Stimulated activated CD4-positive, alpha-beta T cell treated with anti-CD3 and anti-CD28 coated beads, Interleukin-12 subunit alpha, Interleukin-12 subunit beta, amount 100 ng/mL, for 4 hours (primary cell): ENCODE measurements around the gene NRROS.
A peak's percentile ranks its signal among the peaks of the same experiment; 100 is the strongest.
"Not testable (repeated sequence)": the region's sequence is repeated elsewhere in the genome, so short reads cannot be mapped to it uniquely, and the experiment has no call there.

Experiments
- DNase-seq: peaks from one replicate; pipeline ENCODE4 v3.0.0-alpha.2; 2020

NRROS gene

DNA sequence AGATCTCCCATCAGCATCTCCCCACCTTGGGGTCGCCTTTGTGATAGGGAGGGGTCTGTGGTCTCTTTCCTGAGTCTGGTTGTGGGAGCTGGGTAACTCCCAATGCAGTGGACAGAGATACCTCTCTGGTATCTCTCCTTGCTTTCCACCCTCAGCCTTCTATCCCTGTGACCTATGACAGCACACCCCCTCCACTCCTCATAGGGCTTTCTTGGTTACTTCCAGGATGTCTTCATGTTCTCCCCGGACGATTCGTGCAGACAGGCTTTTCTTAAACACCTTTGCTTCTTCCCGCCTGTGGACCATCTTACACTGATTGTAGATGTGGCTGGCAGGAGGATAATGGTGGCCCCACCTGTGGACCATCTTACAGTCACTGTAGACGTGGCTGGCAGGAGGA lies 14.2 kb upstream of the NRROS start:
- no peak for DNase-seq

DNA sequence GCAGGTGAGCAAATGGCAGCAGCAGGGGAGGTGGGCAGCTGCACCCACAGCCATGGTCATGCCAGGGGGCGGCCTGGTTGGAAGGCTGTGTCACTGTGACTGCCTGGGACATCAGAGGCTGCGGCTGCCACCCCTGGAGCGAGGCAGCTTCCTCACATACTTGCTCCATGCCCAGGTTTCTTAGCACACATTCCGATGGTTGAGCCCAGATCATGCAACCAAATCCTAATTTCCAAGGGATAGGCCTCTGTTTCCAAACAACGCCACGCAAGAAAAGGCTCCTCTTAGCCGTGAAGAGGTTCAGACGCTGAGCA lies 11.6 kb upstream of the NRROS start:
- DNase-seq: no peak

DNA sequence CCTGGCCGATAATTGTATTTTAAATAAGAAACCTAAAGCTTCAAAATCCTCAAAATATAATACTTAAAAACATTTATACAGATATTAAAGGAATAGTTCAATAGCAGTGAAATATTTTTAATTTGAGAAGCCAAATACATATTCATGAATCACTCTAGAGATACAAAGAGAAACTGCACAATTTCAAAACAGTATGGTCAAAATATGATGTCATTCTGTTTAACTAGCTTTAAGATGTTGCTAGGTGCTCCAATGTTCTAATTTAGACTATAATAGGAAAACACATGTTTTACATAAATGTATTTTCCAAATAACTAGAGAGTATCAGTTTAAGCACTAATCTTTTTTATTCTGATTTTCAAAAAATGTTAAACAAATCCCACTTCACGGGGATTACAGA lies 10.3 kb upstream of the NRROS start:
- DNase-seq: no peak

DNA sequence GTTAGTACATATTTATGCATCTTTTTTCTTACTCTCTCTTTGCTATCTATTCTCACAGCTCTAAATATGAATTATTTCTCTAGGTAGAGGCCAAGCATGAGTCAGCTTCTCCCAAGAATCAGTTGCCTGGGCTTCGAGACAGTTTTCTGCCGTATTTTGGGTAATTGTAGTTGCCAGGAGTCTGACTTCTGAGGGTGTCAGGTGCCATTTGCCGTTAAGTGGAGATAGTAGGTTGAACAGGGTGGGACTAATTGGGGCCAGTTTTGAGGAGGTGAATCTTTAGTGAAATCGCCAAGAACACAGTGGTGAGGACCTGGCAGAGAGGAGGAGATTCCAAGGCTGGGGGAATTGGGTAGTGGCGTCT lies 7.8 kb upstream of the NRROS start:
- DNase-seq: no peak

DNA sequence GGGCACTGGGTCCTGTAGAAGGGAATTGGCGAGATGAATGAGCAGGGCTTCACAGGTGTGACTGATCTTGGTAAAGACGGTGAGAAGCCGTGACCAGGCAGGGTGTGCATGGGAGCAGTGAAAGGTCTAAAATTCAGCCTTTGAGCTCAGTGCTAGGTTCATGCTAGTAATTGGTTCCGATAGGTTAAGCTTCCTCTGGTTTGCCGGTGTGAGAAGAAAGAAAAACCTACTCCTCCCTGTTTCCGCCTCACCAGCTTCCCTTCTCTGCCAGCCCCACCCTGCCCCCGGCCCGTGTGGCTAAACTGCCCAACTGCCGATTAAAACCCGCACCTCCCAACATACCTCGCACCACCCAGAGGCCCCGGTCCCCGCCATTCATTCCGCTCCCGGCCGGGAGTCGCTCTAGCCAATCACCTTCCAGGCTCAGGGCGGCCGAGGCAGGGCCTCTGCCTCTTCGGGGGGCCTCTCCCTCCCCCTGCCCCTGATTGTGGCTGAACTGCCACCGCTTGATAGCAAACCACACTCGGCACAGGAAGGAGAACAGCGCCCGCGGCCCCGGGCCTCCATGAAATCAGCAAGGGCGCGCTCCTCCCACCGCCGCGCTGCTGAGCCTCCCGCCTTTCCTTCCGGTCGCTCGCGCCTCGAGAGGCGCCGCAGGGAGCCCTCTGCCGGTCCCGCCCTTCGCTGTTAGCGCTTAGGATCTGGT lies 7.3 kb upstream of the NRROS start:
- peak; percentile 79 for DNase-seq

DNA sequence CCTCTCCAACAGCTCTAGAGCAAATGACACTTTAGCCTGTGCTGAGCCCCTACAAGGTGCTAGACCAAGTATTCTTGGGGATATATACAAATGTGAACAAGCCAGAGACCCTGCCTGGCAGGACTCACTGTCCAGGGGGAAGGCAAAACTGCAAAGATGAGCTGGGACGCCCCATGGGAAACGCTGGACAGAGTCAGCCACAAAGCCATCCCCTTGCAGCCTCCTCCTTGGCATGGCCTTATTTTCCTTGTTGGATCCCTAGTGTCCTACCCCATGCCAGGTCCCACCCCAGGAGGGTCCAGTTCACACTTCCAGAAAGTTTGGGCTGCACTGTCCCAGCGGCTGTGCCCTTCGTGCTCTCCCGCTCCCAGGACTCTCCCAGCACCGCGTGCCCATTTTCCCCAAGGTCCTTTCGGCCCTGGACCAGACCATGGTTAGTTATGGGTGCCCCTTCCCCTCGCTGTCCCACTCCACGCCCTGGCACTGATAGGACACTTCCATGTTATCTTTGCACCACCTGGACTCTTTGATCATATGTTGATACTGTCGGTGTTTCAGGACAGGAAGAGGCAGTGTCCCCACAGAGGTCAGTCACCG lies 5.8 kb upstream of the NRROS start:
- DNase-seq: no peak

DNA sequence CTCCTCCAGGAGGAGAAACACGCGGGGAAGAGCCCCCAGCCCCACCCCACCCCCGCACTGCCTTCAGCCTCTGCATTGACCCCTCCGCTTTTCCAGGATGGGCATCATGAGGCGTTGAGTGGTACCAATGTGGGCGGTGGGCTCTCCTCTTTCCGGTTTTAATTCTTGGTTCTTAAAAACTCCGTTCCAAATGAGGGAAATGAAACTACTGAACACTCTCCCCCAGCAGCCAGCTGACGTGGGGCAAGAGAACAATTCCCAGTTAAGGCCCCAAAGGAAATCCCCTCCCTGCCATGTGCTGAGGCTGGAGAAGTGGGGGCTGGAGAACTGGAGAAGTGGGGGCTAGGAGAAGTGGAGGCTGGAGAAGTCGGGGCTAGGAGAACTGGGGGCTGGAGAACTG lies 5.3 kb upstream of the NRROS start:
- DNase-seq: no peak

DNA sequence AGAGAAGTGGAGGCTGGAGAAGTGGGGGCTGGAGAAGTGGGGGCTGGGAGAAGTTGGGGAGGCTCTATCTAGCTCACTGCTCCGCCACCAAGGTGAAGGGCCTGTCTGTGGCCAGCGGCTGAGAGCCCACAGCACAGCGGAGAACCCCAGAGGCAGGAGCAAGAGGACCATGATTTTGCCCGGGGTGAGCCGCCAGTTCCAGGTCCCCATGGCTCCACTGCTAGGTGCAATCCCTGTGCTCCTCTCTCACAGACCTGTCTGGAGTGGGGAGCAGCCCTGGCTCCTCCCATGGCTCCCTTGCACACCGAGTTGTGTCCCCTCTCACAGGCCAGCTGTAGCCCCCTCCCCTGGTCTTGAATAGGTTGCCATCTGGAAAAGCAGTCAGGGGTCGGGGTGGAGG lies 4.7 kb upstream of the NRROS start:
- DNase-seq: no peak

DNA sequence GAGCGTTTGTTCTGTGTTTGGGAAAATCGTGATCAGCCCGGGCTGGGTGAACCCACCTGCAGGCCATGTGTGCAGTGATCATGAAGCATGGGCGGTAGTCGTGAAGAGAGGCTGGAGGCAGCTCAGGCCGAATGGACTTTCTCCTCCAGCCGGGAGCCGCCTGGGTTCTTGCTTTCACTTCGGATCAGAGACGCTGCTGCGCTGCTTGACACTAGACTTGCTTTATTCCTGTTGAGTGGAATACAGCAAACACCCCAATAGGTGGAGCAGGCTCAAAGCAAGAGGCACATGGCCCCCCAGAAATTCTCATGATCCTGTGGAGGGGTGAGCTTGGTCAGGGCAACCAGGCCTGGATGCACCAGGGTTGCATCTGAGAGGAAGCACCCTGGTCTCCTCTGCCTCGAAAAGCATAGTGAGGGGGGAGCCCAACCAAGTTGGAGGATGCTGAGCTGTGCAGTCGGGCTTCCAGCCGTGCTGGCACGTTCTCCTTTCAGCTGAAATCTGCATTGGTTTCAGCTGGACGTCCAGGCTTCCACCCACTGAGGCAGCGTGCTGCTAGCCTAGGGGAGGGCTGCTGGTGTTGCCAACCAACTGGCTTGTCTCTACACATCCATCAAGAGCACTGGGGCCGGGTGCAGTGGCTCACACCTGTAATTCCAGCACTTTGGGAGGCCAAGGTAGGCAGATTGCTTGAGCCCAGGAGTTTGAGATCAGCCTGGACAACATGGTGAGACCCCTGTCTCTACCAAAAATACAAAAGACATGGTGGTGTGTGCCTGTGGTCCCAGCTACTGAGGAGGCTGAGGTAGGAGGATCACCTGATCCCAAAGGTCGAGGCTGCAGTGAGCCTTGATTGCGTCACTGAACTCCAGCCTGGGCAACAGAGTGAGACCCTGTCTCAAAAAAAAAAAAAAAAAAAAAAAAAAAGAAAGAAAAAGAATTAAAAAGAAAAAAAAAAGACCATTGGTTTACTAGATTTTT lies 2.8 kb upstream of the NRROS start:
- DNase-seq: no peak

DNA sequence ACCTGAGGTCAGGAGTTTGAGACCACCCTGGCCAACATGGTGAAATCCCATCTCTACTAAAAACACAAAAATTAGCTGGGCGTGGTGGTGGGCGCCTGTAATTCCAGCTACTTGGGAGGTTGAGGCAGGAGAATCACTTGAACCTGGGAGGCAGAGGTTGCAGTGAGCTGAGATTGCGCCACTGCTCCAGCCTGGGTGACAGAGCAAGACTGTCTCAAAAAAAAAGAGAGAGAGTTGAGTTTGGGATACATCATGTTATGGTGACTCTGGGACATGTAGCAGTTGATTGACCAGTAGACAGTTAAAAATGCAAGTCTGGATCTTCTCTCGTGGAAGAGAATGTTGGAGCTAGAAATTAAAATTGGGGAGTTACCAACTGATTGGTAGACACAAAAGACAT lies 1.6 kb upstream of the NRROS start:
- not testable (repeated sequence) for DNase-seq

DNA sequence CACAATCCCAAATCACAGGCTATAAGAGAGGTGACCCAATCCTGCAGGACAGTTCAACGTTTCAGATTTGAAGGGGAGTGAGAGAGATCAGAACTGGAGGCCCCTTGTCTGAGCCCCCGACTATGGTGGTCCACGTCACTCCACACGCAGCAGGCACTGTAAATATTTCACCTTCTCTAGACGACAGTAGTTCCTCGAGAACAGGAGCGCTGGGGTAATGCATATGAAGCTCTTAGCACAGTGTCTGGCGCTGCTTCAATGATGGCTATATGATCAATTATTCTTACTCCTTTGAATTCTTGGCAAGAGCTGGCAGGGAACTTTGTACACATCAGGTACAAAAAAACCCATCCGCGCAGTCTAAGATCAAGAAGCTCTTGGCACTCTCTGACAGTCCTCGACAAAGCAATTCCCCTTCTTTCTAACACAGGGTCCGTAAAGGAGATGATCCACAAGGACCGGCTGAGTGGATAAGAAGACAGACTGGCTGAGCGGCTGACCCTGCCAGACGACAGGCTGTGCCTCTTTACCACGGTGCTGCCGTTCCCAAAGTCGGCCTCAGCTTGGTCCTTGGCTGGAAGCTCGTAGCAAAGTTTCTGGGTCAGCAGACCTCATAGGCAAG lies 522 bp upstream of the NRROS start:
- DNase-seq: no peak

DNA sequence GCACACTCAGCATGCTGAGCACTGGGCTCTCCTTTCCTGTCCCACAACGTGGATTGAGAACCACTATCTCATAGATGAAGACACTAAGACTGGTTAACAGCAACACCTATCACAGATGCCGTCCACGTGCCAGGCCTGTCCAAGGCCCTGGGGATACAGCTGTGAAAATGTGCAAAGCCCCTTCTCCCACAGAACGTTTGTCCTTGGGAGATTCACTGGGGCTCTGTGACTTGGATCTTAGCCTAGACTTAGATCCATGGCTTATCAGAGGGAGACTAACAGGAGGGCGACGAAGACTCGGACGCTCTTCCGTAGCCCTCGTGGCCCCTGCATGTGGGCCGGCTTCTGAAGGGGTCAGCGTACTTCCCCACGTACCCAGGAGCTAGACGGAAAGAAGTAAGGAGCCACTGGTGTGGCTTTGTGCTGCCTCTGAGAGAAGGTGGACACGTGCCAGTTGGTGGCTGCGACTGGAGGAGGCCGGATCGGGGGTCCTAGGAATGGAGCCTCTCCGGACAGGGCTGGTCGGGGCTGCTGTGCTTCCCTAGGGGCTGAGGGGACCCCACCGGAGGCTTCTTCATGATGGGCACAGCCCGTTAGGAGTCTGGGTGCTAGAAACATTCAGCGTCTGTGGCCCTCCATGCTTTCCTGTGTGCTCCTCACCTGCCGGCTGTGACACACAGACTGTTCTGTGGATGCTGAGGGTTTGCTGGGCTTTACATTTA lies 964 bp downstream of the NRROS start:
- no peak for DNase-seq

DNA sequence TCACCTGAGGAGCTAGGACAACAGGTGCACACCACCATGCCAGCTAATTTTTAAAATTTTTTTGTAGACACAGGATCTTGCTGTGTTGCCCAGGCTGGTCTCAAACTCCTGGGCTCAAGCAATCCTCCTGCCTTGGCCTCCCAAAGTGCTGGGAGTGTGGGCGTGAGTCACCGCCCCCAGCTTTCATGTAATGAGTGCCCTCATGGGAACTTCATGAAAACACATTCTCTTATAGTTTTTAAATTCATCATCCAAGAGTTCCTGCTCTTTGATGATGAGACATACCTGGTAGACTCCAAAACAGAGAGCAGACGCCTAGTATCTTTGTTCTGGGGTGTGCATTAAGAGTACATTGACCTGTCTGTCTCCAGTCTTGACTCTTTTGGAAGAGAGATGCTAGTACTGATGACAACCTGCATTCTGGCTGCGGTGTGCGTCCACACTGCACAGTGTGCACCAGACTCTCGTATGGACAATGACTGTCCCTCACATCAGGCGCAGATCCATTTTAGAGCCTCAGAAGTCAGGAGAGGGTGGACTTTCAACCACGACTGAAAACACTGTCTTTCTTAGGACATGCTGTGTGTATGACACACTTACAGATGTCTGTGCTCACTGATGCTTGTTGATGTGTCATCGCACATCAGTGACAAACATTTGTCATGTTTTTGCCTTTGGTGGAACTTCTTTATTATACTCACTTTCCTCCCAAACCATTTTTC lies 2.0 kb downstream of the NRROS start:
- DNase-seq: no peak

DNA sequence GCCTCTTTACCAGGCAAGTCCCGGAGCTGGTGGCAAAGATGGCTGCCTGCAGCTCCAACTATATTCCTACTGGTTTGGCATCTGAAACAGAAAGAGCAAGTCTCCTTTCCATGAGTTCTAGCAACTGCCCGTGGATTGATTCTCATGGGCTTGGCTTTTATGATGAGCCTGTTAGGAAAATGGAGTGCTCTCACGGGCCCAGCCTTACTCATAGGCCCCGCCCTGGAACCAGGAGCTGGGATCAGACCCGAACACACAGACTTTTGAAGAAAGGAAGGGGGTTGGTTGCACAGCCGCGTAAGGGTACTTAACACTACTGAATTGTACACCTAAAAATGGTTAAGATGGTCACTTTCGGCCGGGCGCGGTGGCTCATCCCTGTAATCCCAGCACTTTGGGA lies 2.9 kb downstream of the NRROS start:
- DNase-seq: no peak

DNA sequence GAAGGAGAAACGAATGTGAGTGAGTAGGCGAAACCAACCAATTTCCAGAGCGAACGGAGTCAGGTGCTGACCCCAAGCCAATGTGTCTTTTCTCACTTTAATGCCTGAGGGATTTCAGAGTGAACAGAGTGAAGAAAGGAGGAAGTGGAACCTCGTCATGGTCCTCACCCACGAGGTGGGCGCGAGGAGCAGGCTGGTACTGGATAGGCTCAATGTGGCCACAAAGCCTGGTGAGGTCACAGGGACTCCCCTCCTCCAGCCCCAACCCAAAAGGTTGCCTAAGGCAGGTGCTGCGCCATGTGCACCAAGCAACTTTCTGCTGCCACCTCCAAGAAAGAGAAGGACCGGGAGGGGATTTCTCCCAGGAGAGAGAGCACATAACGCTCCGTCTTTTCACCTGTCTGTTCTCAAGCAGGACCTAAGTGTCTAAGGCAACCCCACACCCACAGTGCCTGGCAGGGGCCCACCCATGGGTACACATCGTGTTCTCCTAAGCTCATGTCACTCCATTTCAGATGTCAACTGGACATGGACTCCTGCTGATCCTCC lies 3.8 kb downstream of the NRROS start:
- DNase-seq: no peak

DNA sequence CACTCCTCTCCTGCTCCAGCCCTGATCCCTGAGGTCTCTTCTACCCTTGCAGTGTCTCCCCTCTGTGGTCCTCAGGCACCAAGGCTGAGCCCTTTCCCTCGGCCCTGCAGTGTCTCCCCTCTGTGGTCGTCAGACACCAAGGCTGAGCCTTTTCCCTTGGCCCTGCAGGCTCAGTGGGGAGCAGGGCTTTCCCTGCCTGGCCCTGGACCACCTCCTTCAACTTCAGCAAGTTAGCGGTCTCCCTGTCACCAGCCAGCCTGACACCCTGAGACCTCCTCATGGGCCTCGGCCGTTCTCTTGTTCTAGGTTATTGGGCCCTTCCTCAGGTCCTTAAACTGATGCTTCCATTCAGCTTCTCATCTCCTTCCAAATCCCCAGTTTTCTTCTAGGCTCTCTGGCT lies 4.3 kb downstream of the NRROS start:
- no peak for DNase-seq

DNA sequence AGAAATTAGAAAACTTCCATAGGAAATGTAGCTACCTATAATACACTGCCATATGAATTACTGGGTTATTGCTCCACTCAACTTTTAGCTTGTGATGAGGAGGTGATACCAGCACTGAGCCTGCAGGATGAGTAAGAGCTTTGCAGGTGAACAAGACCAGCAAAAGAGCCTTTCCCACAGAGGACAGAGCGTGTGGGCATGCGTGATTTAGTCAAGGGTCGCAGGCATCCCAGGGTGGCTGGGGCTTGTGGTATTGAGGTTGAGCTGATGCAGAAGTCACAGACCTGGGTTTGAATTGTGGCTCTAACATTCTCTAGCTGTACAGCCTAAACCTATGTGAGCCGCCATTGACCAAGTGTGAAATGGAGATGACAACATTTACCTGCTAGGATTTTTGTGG lies 5.6 kb downstream of the NRROS start:
- no peak for DNase-seq

DNA sequence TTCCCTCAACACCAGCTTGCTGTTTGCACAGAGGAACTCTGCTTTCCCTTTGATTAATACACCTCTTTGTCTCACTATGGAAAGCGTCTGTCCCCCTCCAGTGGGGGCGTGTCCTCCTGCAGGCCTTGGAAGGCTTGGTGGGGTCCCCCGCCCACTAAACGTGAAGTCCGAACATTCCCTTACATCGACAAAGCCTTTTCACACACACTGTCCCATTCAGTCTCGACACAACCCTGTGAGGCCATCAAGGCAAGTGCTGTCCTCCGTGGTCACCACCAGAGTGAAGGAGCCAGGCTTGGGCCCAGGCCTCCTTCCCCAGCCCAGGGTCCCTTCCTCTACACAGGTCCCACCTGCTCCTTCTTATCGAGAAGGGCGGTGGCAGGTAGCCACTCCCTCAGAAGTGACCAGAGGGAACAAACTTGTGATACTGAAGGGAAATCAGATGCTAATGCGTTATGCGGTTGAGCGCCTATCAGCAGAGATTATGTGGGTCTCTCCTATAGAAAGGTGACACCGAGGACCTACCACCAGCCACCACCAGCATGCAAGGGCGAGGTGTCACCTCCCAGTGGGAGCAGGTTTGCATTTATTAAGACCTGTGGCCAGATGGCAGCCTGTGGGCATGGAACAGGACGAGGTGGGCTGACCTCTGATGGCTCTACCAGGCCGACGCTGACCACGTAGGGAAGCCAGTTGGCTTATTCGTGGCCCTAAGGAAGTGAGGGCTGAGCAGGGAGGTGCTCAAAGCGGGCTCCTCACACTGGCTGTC lies 6.6 kb downstream of the NRROS start:
- DNase-seq: no peak

DNA sequence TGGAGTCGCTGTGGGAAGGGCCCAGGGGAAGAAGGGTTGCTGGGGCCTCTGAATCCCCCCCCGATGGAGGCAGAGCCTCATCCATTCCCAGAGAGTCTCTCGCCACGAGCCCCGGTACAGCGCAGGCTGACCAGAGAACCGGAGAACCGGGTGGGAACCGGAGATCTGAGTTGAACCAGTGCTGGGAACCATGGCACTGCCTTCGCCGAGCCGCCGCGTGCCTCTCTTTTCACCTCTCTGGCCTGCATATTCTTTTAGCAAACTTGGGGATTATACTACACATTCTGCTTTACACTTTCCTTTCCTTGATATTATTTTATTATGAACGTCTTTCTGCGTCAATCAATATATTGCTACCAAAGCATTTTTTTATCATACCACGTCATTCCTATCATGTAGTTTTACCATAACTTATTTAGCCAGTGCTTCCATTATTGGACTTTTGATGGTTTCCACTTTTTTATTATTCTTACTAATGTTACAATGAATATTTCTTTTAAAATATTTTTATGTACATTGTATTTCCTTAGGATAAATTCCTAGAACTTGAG lies 7.2 kb downstream of the NRROS start:
- DNase-seq: no peak

DNA sequence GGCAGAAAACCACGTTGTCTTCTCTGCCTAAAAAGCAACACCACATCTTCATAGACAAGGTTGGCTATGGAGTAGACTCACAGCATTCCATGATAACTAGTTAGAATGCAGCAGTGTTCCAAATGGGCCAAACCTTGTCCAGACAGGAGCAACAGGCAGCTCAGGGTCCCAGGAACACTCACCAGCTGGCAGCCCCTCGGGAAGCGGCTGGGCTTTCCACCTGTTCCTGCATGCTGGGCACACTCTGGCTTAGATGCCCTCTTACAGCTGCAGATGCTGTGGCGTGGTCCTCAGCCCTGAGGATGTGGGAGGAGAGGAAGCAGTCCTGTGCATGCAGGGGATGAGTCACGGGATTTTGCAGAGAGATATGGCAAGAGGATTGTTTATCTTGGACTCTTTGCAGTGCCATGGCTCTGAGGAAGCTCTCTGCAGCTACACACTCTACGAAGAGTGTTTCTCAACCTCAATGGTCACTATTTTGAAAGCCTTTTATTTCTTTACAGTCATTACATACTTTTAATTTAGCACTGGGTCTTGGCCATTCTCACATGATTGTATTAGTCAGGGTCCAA lies 11.3 kb downstream of the NRROS start:
- no peak for DNase-seq

DNA sequence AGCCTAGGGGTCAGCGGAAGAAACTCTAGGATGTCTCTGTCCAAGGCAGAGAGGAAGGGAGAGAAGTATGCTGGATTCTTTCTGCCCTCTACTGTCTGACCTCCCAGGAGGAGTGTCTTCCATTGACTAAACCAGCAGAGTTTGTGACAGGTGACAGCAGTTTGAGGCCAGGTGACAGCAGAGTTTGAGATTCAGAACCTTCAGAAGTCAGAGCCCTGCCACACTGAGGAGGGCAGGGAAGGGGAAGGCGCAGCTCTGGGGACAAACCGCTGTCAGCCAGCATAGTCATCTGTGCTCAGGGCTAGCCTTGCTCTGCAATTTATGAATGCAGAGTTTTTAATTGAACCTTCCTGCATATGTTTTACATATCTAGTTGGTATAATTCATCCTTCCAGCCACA lies 12.3 kb downstream of the NRROS start:
- DNase-seq: no peak
